CD4-positive, alpha-beta T cell treated with Interleukin-15 for 4 hours (primary cell): ENCODE data around the gene MON2.
"Not testable (repeated sequence)": the region's sequence is repeated elsewhere in the genome, so short reads cannot be mapped to it uniquely, and the experiment has no call there.

Experiments used
- DNase-seq: peaks from one replicate; pipeline ENCODE4 v3.0.0-alpha.2; 2020; ENCODE audit warnings: low spot score

The MON2 gene

DNA sequence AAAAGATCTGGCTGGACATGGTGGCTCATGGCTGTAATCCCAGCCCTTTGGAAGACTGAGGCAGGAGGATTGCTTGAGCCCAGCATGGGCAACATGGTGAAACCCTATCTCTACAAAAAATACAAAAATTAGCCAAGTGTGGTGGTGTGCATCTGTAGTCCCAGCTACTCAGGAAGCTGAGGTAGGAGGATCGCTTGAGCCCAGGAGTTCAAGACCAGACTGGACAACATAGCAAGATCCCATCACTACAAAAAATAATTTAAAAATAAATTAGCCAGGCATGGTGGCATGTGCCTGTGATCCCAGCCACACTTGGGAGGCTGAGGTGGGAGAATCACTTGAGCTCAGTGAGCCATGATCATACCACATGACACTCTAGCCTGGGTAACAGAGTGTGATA lies 92.7 kb downstream of the MON2 start:
- not testable (repeated sequence) for DNase-seq

DNA sequence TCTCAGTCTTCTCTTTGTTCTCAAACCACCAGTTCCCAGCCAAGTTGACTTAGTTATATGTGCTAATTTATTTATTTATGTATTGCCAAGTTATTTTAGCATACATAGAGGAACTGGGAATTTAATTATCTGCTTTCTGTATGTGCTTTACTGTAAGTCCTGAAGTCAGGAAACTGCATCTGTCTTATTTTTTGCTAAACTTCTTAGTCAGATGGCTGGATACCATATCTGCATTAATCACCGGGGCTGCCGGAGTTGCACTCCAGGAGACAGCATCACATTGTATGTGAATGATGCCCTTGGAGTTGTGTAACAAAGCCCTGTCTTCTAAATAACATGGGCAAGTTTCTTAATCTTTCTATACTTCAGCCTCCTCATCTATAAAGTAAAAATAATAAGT lies 96.2 kb downstream of the MON2 start:
- DNase-seq = no peak

DNA sequence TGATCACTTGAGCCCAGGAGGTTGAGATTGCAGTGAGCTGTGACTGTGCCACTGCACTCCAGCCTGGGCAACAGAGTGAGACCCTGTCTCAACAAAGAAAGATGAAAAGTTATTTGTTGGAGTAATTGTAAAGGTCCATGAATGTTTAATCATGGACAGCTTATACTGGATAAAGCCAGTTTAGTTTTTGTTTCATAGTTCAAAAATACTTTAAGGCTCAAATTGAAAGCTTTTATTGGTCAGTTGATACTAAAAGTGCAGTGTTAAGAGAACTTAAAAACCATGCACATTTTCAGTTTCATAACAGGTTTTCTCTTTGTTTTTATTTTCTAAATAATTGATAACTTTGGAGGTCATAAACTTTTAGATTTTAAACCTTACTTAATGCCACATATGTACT lies 108.4 kb downstream of the MON2 start:
- DNase-seq = no peak

DNA sequence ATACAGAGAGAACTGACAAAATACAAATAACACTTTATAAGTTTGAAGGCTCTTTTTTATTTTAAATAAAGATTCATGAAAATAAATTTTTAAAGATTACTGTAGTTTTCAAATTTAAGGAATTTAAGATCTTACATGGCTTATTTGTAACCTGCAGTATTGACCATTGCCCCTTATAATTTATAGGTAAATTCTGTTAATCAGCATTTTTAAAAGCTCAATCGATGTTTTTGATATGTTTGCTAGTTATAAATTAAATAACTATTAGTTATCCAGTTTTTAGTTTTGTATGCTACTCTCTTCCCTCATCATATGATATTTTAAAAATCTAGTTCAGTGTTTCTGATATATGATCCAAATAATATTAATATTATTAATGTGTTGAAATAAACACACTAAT lies 109.9 kb downstream of the MON2 start:
- no peak for DNase-seq

DNA sequence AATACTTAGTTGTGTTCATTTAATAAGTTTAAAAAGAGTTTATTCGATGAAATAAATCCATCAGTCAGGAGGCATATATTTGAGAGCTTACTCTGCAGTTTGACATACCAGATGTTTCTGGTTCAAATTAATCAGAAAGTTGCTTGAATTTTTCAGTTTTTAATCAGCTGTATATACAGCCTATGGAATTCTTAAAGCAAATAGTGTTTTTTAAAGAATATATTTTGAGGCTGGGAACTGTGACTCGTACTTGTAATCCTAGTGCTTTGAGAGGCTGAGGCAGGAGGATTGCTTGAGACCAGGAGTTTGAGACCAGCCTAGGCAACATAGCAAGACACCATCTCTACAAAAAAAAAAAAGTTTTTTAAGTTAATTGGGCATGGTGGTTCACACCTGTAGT lies 112.1 kb downstream of the MON2 start:
- no peak for DNase-seq

DNA sequence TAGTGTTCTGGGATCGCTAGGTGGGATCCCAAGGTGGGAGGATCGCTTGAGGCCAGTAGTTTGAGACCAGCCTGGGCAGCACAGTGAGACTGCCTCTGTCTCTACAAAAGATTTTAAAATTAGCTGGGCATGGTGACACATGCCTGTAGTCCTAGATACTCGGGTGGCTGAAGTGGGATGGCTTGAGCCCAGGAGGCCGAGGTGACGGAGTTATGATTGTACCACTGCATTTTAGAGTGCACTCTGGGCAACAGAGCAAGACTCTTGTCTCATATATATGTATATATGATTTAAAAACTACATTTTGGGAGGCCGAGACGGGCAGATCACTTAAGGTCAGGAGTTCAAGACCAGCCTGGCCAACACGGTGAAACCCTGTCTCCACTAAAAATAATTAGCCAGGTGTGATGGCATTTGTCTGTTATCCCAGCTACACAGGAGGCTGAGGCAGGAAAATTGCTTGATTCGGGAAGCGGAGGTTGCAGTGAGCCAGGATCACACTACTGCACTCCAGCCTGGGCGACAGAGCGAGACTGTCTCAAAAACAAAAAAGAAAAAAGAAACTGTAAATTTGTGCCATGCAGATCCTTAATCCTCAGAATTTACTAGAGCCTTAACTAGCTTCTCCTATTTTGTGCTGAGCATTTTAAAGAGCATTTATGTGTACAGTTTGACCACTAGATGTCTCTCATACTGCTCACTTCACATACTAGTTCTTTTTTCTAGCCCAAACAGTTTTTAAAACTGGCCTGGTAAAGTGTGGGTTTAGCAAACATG lies 114.8 kb downstream of the MON2 start:
- peak; percentile 43 for DNase-seq

DNA sequence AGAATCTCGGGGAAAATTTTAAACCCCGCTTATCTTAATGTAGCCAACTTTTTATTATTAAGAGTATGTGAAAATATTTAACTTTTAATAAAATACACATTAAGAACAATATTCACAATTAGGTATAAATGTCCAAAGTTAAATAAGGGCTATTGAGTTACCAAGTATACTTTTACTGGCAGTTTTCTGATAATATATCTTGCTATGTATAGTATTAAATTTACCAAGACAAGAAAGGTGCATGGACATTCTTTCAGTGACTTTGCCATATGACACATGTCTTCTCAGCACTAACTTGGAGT lies 115.4 kb downstream of the MON2 start:
- DNase-seq = no peak

DNA sequence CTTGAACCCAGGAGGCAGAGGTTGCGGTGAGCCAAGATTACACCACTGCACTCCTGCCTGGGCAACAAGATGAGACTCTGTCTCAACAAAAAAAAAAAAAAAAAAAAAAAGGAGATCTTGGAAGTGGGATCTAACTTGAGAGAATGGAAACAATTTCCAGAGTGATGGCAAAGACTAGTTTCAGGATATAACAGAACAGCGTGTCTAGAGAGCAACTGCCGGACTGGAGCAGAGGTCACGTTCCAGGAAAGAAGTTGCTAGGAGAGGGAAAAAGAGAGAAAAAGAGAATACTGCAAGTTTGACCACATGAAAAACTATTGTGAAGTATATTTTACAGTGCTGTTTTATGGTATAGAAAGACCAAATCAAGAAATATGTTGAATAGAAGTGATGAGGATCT lies 118.0 kb downstream of the MON2 start:
- no peak for DNase-seq

DNA sequence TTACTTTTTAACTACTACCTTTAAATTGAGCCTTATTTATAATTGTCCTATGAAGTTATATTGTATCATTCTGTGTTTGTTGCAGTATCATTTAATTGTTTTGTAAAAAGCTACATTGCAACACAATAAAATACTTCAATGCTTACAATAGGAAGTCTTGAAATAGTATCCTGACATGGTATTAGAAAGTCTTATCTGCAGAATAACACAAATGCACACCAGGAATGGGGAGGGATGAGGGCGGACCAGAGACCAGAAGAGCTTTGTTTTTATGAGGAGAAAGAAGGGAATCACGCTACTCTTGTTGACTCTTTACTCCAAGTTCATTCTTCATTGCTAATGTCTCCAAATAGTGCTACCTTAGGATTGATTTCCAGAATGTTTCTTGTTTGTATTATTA lies 120.2 kb downstream of the MON2 start:
- no peak for DNase-seq

DNA sequence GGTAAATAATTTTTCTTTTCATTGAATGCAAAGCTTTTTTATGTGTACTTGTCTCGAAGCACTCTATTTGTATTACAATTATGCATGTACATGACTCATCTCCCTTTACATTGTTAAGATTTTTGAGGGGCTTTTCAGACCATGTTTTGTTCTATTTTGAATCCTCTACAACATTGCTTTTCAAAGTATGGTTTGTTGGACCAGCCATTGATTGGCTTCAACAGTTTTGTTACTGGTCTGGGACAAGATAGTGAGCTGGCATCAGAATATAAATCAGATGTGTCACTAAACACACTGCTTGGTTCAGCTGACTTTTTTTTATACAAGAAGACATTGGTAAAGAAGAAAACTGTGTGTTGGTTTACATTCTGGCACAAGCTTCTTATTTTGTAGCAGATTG lies 122.3 kb downstream of the MON2 start:
- DNase-seq = no peak

DNA sequence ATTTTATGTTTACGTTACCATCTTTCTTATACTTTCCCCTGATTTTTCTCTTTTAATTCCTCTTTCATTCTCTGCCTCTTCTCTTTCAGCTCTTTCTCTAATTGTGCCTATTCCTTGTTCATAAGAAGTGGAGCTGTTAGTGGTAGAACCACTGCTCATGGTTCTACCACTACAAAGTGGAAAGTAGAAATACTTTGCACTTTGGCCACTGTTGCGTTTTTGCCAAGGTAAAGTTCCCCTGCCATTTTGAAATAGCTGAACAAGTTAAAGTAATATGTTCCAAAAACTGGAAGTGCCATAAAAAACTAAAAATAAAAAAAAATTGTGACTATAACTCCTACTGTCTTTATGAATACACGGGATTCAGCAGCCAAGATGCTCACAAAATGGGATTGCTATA lies 130.6 kb downstream of the MON2 start:
- no peak for DNase-seq

DNA sequence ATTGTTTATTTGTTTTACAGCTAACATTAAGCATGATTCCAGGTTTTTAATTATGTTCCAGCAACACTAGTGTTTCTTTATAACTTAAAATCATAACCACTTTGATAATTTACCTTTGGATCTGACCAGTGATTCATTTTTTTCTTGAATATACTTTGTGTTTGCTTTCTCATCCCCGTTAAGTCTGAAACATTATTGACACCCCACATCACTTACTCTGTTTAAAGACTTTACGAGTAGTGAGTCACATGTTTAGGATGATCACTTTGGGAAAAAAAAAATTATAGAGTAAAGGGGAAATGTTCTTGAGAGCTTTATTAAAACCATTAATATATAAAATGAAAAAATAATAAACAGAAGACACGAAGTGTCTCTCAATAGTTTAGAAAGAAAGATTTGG lies 132.2 kb downstream of the MON2 start:
- DNase-seq = no peak

DNA sequence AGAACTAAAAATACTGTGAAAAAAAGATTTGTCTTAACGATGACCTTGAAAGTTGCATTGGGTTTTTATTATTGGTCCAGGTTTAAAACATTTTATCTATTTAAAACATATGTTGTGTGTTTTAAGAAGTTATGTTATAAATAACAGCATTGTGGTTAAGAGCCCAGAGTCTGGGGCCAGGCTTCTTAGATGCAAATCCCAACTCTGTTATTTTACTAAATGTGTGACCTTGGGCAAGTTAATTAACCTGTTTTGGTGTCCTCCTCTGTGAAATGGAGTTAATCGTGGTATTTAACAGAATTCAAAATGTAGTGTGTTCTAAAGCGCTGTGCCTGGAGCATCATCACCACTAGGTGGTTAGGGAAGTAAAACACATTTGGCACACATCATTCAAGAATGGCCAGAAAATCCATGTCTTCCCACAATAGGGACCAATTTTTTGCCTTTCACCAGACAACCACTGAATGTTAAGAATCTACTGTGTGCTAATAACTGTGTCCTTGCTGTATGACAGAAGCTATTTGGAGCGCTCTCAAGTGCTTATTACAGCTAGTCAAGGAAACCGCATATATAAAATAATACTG lies 133.3 kb downstream of the MON2 start:
- no peak for DNase-seq

DNA sequence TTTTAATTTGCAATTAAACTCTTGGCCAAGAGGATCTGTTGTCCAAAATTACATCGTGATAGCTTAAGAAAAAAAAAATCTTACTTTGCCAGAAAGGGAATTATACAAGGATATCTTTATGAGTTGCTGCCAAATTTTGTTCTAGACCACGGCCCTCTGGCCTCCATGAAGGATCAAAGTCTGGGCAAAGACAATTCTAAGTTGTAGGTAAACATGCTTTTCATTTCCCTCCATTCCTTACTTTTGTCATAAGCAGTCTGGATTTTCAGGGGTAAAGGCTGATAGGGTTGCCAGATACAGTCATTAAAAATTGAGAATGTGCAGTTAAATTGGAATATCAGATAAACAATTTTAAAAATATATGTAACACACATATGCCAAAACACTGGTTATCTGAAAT lies 135.1 kb downstream of the MON2 start:
- no peak for DNase-seq

DNA sequence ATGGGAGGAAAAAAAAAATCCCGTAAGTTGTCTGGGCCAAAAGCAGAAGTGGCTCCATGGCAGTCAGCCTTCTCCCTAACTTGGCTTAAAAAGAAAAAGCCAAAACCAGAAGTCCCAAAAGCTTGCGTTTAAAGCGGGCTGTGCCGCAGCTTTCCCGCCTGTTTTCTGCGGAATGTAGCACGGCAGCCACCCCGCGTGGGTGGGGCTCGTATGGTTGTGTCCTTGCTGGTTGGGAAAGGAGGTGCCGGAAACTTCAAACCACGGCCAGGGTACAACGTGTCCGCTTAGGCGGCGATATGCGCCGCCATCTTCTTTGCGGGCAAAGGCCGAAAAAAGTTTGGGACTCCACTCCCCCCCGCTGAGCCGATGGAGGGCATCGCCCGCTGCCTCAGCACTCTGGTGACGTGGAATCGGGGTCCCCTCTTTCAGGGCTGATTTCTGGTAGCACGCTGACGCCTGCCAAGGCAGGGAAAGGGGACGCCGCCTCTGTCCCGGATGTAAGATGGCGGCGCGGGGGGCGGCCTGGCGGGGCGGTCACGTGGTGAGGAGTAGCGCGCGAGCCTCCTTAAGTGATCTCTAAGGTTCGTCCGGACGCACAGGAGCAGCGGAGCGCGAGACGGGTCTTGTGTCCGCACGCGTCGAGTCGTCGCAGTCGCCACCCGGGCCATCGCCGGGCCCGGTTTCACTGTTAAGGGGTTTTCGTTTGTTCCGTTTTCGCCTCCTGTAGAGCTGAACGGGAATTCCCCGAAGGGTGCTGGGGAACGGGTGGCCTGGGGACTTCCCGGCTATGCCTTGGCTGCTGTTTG lies 135.8 kb downstream of the MON2 start:
- DNase-seq = peak; percentile 87

DNA sequence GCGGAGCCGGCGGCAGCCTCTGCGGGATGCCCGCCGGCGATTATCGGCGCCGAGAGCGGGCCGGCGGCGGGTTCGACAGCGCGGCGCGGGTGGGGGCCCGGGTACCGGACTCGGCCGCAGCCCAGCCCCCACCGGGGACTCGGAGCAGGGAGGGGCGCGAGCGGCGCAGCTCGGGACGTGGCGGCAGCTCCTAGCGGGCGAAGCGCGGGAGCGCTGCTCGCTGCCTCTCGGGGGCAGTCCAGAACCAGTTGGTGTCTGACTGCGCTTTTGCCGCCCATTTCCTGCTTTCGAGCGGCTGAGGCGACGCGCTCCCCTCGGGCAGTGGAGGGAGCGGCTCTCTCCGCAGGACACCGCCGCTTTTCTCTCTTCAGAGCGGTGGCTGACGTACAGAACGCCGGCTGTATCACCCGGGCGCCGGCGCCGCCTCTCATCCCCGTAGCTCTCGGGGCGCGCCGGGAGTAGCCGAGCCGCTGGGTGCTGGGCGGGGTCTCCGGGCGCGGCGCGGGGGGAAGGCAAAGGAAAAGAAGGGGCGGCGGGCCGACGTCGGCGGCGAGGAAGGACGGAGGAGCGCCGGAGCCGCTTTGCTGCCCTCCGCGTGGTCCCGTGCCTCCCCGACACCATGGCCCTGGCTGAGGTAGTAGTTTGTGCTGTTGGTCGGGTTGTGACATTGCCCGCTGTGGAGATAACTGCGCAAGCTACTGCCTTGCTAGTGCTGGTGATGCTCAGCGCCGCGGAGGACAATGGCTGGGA lies 136.6 kb downstream of the MON2 start:
- peak; percentile 76 for DNase-seq

DNA sequence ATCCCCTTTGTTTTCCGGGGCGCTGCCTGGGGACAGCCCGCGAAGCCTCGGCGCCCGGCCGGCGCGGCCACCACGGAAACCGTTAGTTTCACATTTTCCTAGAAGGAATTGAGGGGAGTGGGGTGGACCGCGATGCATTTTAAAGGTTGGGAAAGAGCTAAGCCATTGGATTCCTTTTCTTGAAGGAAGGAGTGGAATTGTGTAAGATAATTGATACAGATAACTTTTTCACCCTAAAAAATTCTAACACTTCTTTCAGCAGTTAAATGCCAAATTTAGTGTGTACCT lies 137.1 kb downstream of the MON2 start:
- DNase-seq = no peak

DNA sequence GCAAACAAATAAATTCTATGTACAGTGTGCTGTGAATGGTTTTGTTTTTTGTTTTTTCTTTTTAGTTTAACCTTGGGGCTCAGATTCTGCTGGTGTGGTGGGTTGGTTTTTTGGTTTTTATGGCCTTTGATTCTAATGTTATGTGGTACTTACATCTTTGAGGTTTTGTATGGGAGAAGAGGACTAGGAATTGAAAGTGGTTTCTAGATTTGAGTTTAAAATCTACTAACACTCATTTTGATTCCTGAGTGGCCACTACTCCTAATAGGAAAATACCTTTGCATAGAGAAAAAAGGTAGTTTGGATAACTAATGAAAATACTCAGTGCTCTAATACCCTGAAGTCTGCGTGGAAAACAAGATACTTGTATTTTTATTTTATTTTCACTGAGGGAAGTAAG lies 137.7 kb downstream of the MON2 start:
- DNase-seq = no peak

DNA sequence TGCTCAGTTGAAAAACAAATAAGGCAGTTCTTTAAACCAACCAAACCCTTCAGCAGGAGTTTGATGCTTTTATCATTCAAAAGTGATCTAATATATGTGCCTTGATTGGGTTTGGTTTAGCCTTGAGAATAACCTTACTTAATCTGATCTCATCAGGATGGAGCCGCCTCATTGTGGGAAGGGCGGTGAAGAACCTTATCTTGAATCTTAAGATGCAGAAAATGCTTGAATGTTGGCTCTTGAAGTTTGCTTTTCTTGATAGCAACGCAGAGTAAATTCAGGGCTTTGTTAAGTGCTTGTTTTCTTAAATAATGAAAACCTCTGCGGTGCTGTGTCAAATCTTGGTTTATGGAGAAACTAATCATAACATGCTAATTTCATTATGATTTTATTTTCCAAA lies 138.2 kb downstream of the MON2 start:
- DNase-seq = peak; percentile 44

DNA sequence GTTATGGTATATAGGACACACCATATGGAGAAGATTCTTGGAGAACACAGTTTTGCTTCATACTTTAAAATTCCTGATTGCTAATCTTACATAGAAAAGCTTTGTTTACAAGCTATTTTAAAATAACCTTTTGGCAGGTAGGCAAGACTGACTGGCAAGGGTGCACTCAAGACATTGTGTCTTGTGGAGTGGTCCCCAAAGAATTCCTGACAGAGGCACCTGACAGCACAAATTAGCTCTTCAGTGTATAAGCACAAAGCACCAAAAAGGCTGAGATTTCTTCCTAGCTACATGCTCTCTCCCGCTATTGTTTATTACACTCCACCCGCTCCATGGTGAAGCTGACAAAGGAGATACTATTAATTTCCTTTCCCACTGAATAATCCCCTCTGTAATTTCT lies 139.4 kb downstream of the MON2 start:
- no peak for DNase-seq

DNA sequence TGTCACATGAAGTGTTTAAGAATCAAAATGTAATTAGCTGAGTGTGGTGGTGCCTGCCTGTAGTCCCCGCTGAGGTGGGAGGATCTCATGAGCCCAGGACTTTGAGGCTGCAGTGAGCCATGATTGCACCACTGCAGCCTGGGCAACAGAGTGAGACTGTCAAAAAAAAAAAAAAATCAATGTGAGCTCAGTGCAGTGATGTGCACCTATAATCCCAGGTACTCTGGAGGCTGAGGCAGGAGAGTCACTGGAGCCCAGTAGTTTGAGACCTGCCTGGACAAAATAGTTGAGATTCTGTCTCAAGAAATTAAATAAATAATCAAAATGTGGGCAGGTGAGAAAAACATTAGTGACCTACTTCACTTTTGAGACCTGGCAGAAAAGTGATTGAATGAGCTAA lies 140.0 kb downstream of the MON2 start:
- no peak for DNase-seq

DNA sequence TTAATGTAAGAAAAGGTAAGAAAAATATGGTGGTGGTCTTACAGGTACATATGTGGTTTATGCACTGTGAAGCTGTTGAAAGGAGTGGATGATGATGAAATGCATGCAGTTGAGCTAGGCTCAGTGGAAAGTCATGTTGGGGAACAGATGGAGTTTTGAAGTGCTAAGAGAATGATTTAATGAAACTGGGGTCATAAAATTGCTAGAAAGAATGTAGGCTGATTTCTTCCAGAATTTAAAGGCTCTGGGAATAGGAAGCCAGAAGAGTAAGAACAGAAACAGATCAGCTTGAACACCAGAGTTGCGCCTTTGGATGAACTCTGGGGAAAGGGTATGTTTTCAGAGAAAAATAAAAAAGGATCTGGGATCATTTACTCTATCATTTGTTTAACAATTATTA lies 146.5 kb downstream of the MON2 start:
- no peak for DNase-seq

DNA sequence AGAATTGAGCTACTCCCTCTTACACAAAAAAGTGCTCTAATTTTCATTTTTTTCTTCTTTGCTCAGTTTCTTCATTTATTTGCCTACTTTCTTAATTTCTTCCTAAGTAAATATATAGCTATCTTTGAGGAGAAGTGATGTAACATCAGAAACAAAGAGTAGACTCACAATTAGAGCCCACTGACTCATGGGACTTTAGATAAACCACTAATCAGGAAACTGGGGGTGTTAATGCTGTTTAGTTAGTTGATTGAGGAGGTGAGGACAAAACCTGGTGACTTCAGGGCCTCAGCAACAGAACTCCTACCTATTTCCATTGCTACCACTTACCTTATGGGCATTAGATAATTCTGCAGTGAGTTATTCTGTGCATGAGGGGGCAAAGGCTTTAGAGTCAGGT lies 151.7 kb downstream of the MON2 start:
- DNase-seq = no peak
